ENCODE data around the gene RETREG1.
"Not testable (repeated sequence)": the region's sequence is repeated elsewhere in the genome, so short reads cannot be mapped to it uniquely, and the experiment has no call there.

Gene RETREG1

GRCh38 chr5:16616536-16617273 lies at the start of gene RETREG1:
Gene RETREG1, minus strand, starts transcription at chr5:16616997. Its CDS starts 26 bp downstream, at chr5:16616971.
- no peak for FAIRE-seq

DNA sequence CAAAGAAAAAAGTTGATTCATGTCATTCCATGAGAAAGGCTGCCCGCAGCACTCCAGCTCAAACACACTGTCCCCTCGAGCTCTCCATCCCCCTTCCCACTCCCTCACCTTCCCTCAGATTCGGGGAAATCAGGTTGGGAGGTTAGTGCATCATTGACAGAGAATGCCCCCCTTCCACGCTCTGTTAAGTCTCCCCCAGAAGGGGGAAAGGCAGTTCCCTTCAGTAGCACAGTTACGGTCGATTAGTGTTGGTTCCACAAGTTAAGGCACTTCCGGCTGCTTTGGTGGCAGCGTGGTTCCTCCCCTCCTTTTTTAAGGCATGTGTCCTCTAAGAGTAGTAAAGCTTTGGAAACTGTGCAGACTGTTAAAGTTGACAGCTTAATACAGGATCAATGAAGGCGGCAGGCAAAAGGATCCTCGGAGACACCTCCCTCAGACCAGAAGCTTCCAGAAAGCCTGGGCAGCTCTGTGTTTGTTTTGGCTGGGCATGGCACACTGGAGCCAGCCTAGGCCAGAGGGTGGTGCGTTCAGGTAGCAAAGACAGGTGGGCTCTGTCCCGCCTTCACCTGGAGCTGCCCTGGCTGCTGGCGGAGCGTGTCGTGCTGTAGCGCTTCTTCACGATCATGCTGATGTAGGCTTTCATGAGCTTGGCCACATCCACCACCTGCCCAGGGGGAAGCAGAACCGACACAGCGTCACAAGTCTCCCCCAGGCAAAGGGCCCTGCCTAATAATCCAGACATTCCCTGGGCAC lies 49.5 kb upstream of the RETREG1 start:
- FAIRE-seq, result no peak

GRCh38 chr5:16665601-16666000 lies 48.8 kb upstream of the RETREG1 start:
- FAIRE-seq, result no peak

- FAIRE-seq, result no peak
Measured at GRCh38 chr5:16664368-16664767, 47.6 kb upstream of the RETREG1 start.

GRCh38 chr5:16663840-16664239 lies 47.0 kb upstream of the RETREG1 start:
- no peak for FAIRE-seq

- FAIRE-seq, result no peak
Measured at GRCh38 chr5:16661713-16662112, 44.9 kb upstream of the RETREG1 start.

- FAIRE-seq, result no peak
Measured at GRCh38 chr5:16660982-16661381, 44.2 kb upstream of the RETREG1 start.

- no peak for FAIRE-seq
Measured at GRCh38 chr5:16659536-16659935, 42.7 kb upstream of the RETREG1 start.

- FAIRE-seq, result no peak
Measured at GRCh38 chr5:16656561-16657191, 39.9 kb upstream of the RETREG1 start.

- FAIRE-seq, result no peak
Measured at GRCh38 chr5:16654647-16655334, 38.0 kb upstream of the RETREG1 start.

GRCh38 chr5:16648739-16649138 lies 31.9 kb upstream of the RETREG1 start:
- FAIRE-seq, result not testable (repeated sequence)

DNA sequence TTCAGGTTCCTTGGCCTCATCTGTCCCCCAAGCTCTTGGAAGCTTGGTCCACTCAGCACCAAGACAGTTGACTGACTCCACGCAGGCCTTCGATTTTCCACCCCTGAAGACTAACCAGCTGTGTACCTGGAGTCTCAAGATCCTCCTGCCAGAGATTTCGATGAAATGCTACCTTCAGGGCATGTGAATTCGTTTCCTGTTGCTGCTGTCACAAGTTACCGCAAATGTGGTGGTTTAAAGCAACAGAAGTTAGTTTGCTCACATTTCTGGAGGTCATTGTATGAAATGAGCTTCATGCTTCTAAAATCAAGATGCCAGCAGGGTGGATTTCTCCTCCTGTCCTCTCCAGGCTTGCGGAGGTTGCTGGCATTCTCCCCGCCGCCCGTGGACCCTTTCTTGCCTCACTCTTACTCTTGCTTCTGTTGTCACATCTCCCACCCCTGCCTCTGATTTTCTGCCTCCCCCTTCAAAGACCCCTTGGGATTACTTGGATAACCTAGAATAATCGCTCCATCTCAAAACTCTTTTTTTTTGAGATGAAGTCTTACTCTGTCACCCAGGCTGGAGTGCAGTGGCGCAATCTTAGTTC lies 27.6 kb upstream of the RETREG1 start:
- no peak for FAIRE-seq

- no peak for FAIRE-seq
Measured at GRCh38 chr5:16642867-16643266, 26.1 kb upstream of the RETREG1 start.

DNA sequence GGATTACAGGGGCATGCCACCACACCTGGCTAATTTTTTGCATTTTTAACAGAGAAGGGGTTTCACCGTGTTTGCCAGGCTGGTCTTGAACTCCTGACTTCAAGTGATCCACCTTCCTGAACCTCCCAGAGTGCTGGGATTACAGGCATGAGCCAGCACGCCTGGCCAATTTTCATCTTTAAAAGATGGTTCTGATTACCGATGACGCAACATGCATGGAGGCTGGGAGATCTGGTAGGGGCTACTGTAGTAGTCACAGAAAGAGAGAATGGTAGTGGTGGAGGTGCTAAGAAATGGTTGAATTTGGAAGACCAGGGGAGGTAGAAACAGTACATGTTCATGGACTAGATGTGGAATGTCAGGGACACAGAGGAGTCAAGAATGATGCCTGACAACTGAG lies 22.4 kb upstream of the RETREG1 start:
- FAIRE-seq, result no peak

GRCh38 chr5:16628376-16628775 lies 11.6 kb upstream of the RETREG1 start:
- FAIRE-seq, result no peak

- FAIRE-seq, result no peak
Measured at GRCh38 chr5:16626696-16627264, 10.0 kb upstream of the RETREG1 start.

GRCh38 chr5:16625096-16625495 lies 8.3 kb upstream of the RETREG1 start:
- FAIRE-seq, result no peak

DNA sequence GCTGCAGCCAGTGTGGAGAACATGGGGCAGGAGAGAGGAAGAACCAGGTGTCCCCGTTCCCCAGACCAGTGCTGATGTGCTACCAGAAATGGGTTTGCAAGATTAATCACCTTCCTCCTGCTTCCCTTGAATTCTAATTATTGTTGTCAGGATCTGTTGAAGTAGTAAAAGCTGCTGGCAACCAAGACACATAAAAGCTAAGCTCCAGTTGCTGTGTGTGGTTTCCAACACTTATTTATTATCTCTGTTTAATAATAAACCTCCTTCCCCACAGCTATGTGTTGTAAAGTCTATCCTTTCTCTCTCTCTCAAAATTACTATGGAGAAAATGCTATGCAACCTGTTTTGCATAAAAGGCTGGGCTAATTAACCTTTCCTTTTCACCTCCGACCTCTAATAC lies 2.3 kb upstream of the RETREG1 start:
- FAIRE-seq, result no peak

- no peak for FAIRE-seq
Measured at GRCh38 chr5:16618138-16618897, 1.5 kb upstream of the RETREG1 start.

GRCh38 chr5:16617274-16617968 lies 624 bp upstream of the RETREG1 start:
- FAIRE-seq, result no peak
